GM12873 (cell line): ENCODE measurements around the gene CNTLN.

ENCODE experiments used
- CTCF ChIP-seq: IDR thresholded peaks from 2 replicates; pipeline ENCODE4 v1.5.1; 2012; ENCODE audit warnings: low read depth, mild to moderate bottlenecking, moderate library complexity, low read length, control low read depth; ENCODE audit not compliant: insufficient read depth; ENCODE audit errors: missing control alignments

CNTLN gene

GRCh38 chr9:17319864-17320263 is 185.0 kb downstream of the CNTLN start:
- no peak for TF ChIP-seq CTCF

- no peak for TF ChIP-seq CTCF
These were observed 188.3 kb downstream of the CNTLN start for GRCh38 chr9:17322882-17323864.

- TF ChIP-seq CTCF: no peak
These were observed 193.5 kb downstream of the CNTLN start for GRCh38 chr9:17328331-17328730.

- no peak for TF ChIP-seq CTCF
These were observed 195.3 kb downstream of the CNTLN start for GRCh38 chr9:17330097-17330496.

- TF ChIP-seq CTCF: no peak
These were observed 197.3 kb downstream of the CNTLN start for GRCh38 chr9:17332115-17332514.

- no peak for TF ChIP-seq CTCF
These were observed 204.3 kb downstream of the CNTLN start for GRCh38 chr9:17339156-17339555.

- TF ChIP-seq CTCF: no peak
These were observed 207.9 kb downstream of the CNTLN start for GRCh38 chr9:17342696-17343095.
